K562 (cell line): ENCODE results near the gene ZNF208. TPM values are rescaled to one million over a fixed set of nuclear protein-coding genes. Genes with fewer than 3 reads are reported as not detected.

Source experiments
- ATAC-seq: fragments of 200-7000 bp; cut with Tn5 transposase; 3 replicates; pipeline ENCODE4 v1.9.1; 2020; ENCODE audit warnings: moderate library complexity
- BruUV-seq: library from RNA; stranded (reverse); fragments of 400-500 nt; replicated peaks from 2 replicates; lab custom pipeline; 2021; lab: Mats Ljungman, UMichigan
- CTCF ChIA-PET: fragments of 300-600 bp; formaldehyde crosslinking; extraction: SDS; loops from one replicate; lab custom pipeline; 2021; ENCODE audit warnings: low intra/inter-chr PET ratio; lab: Yijun Ruan, JAX
- POLR2A ChIA-PET: fragments of 300-600, 350-650 bp; sonication (Branson Sonifier 250); formaldehyde crosslinking; extraction: SDS; loops from one replicate; lab custom pipeline; 2021; ENCODE audit warnings: antibody characterized with exemption, inconsistent platforms; lab: Yijun Ruan, JAX
- DNase-seq, 4 experiments: peaks; one replicate each; pipeline versions ENCODE4 v3.0.0 to v3.0.0-alpha.2; 2011 to 2018; ENCODE audit warnings: low spot score in 3 of 4, mixed read lengths in 3 of 4; ENCODE audit errors: extremely low read depth in 1 of 4
- FAIRE-seq: peaks from 2 replicates; lab custom pipeline; 2011; peaks lifted over from hg19 to GRCh38; lab: Jason Lieb, UNC
- H2AFZ ChIP-seq: 2 replicates; pipeline ENCODE4 v1.6.0; 2011; ENCODE audit warnings: low read depth, low read length, control low read depth, inconsistent platforms
- H3K27ac ChIP-seq: fragments of 200-600 bp; 3 replicates; pipeline ENCODE4 v1.8.0; 2011; ENCODE audit warnings: low read depth, mild to moderate bottlenecking, control low read depth, inconsistent platforms, low read length, moderate library complexity, mixed read lengths; ENCODE audit errors: extremely low read depth
- H3K27me3 ChIP-seq, 2 experiments: fragments of 300-600 bp in 1 of 2; 2 replicates in 1 of 2; 3 replicates in 1 of 2; pipeline versions ENCODE4 v1.6.0 to v1.8.0; 2011; ENCODE audit warnings: inconsistent platforms in 2 of 2, low read length in 2 of 2, mild to moderate bottlenecking in 1 of 2, mixed read lengths in 1 of 2, moderate library complexity in 1 of 2; ENCODE audit not compliant: control insufficient read depth in 2 of 2, insufficient read depth in 2 of 2
- H3K36me3 ChIP-seq: fragments of 300-600 bp; 3 replicates; pipeline ENCODE4 v1.8.0; 2011; ENCODE audit warnings: mild to moderate bottlenecking, low read length, inconsistent platforms; ENCODE audit not compliant: control insufficient read depth, insufficient read depth
- H3K4me1 ChIP-seq, 2 experiments: fragments of 200-600 bp in 1 of 2; replicated peaks in 1 of 2; 2 replicates in 1 of 2; 3 replicates in 1 of 2; pipeline versions ENCODE4 v1.5.1 to v1.8.0; 2011; ENCODE audit warnings: inconsistent platforms in 2 of 2, low read length in 2 of 2, mild to moderate bottlenecking in 1 of 2, mixed read lengths in 1 of 2, moderate library complexity in 1 of 2; ENCODE audit not compliant: control insufficient read depth in 2 of 2, insufficient read depth in 2 of 2
- H3K4me2 ChIP-seq: 2 replicates; pipeline ENCODE4 v1.6.1; 2011; ENCODE audit warnings: low read length, control low read depth, inconsistent platforms, mixed read lengths; ENCODE audit not compliant: insufficient read depth
- H3K4me3 ChIP-seq: fragments of 200-600 bp; sonication (generic), shearing (Covaris generic); 2 replicates; pipeline ENCODE4 v1.5.1; 2016; ENCODE audit warnings: control low read depth, inconsistent platforms
- H3K79me2 ChIP-seq: fragments of 200-600 bp; 3 replicates; pipeline ENCODE4 v1.8.0; 2011; ENCODE audit warnings: low read length, inconsistent platforms; ENCODE audit not compliant: control insufficient read depth, insufficient read depth
- H3K9ac ChIP-seq, 2 experiments: 2 replicates each; pipeline versions ENCODE4 v1.6.0 to v1.6.1; 2011; ENCODE audit warnings: low read depth in 2 of 2, low read length in 2 of 2, control low read depth in 1 of 2, inconsistent platforms in 1 of 2, mild to moderate bottlenecking in 1 of 2, mixed read lengths in 1 of 2; ENCODE audit not compliant: insufficient read depth in 1 of 2
- H3K9me1 ChIP-seq: one replicate; pipeline ENCODE4 v1.6.0; 2011; ENCODE audit warnings: inconsistent platforms, mild to moderate bottlenecking, low read length, moderate library complexity; ENCODE audit not compliant: control insufficient read depth, insufficient read depth
- H3K9me3 ChIP-seq: replicated peaks from 2 replicates; pipeline ENCODE4 v1.5.1; 2011; ENCODE audit warnings: low read depth, low read length, inconsistent platforms; ENCODE audit not compliant: control insufficient read depth, insufficient read depth
- H4K20me1 ChIP-seq: replicated peaks from 2 replicates; pipeline ENCODE4 v1.6.1; 2011; ENCODE audit warnings: low read length, inconsistent platforms, mixed read lengths; ENCODE audit not compliant: control insufficient read depth, insufficient read depth
- CEBPB ChIP-seq: fragments of 450-650 bp; IDR thresholded peaks from 2 replicates; pipeline ENCODE4 v1.6.1; 2016; ENCODE audit warnings: missing genetic modification characterization, missing compliant biosample characterization
- CREB1 ChIP-seq, 2 experiments: sonication (generic) in 1 of 2; formaldehyde crosslinking in 1 of 2; IDR thresholded peaks; 2 replicates each; pipeline versions ENCODE4 v1.6.1 to v1.8.0; 2012 to 2022; ENCODE audit warnings: inconsistent platforms in 1 of 2, mild to moderate bottlenecking in 1 of 2, missing genetic modification reagents in 1 of 2, moderate library complexity in 1 of 2
- ELK1 ChIP-seq: sonication (generic); formaldehyde crosslinking; IDR thresholded peaks from 2 replicates; pipeline ENCODE4 v1.8.1; 2022; ENCODE audit warnings: missing genetic modification reagents
- NFRKB ChIP-seq: fragments of 450-650 bp; IDR thresholded peaks from 2 replicates; pipeline ENCODE4 v1.6.1; 2016; ENCODE audit warnings: low read depth
- NUFIP1 ChIP-seq: fragments of 450-650 bp; IDR thresholded peaks from 2 replicates; pipeline ENCODE4 v1.6.1; 2018; ENCODE audit not compliant: partially characterized antibody
- PHB2 ChIP-seq: fragments of 450-650 bp; IDR thresholded peaks from 2 replicates; pipeline ENCODE4 v1.6.1; 2017; ENCODE audit warnings: low read depth
- POLR2A ChIP-seq: fragments of 450-650 bp; conservative IDR thresholded peaks from 2 replicates; pipeline ENCODE4 v1.6.1; 2016
- POLR2AphosphoS5 ChIP-seq: IDR thresholded peaks from 2 replicates; pipeline ENCODE4 v1.6.1; 2011; ENCODE audit warnings: mild to moderate bottlenecking, low read depth, low read length, moderate library complexity; ENCODE audit not compliant: control insufficient read depth, insufficient read depth
- ZNF140 ChIP-seq: fragments of 250-450 bp; sonication (Bioruptor Pico); IDR thresholded peaks from 2 replicates; pipeline ENCODE4 v1.8.0; 2021; ENCODE audit warnings: moderate library complexity, mild to moderate bottlenecking, inconsistent platforms
- ZNF175 ChIP-seq: fragments of 200-800 bp; sonication (Bioruptor generic); IDR thresholded peaks from 2 replicates; pipeline ENCODE4 v1.6.1; 2016; ENCODE audit warnings: low read depth, mild to moderate bottlenecking, missing genetic modification characterization, missing compliant biosample characterization
- WGBS: fragments of 100-300 bp; shearing (Covaris generic); methylation state at CpG from one replicate; pipeline ENCODE4 v1.1.6; 2016; ENCODE audit warnings: low coverage, mixed read lengths; ENCODE audit not compliant: insufficient coverage; ENCODE audit errors: missing lambda C conversion rate; 5-methylcytosine and 5-hydroxymethylcytosine counted together
- in situ Hi-C: fragments of 300-500 bp; cut with MboI; formaldehyde crosslinking; loops from 4 replicates; pipeline ENCODE4 v1.15.0; 2018; ENCODE audit warnings: inconsistent platforms, mixed read lengths
- intact Hi-C: fragments of 100-400 bp; cut with micrococcal nuclease; formaldehyde crosslinking; loops from 2 replicates; pipeline ENCODE4 v1.14.2; 2022
- polyA plus RNA-seq, 8 experiments: library from polyadenylated mRNA; depleted of rRNA in 4 of 8; stranded (reverse) in 5 of 8; unstranded in 3 of 8; fragments of >200 nt; fragmentation: Nextera tagmentation in 2 of 8; fragmentation: Illumina TruSeq in 1 of 8; extraction: Ambion mirVana in 2 of 8; extraction: Trizol in 1 of 8; gene quantifications; 2 replicates each; pipeline versions ENCODE4 v1.2.1 to v1.2.3, GENCODE V29; 2011 to 2014; ENCODE audit warnings: inconsistent platforms in 1 of 8, missing spikeins in 1 of 8
- total RNA-seq, 7 experiments: library from RNA; depleted of rRNA in 6 of 7; stranded (reverse); fragments of >200 nt in 6 of 7; fragmentation: Illumina TruSeq in 2 of 7; extraction: Trizol in 2 of 7; gene quantifications; 2 replicates each; pipeline versions ENCODE4 v1.2.1 to v1.2.3, GENCODE V29; 2011 to 2021; ENCODE audit warnings: low replicate concordance in 1 of 7
- TF ChIP-seq, protein P1 (sequence below): IDR thresholded peaks from 2 replicates; pipeline ENCODE4 v1.6.1; 2011; ENCODE audit not compliant: insufficient read length; ENCODE audit errors: extremely low read depth

Gene ZNF208
- total and polyA plus RNA-seq, 9 of the 15 experiments (the other 6 are each of a cell fraction or from before 2014, with no cell fraction given) = 0.81 to 4.5 (median 3.2) TPM

DNA sequence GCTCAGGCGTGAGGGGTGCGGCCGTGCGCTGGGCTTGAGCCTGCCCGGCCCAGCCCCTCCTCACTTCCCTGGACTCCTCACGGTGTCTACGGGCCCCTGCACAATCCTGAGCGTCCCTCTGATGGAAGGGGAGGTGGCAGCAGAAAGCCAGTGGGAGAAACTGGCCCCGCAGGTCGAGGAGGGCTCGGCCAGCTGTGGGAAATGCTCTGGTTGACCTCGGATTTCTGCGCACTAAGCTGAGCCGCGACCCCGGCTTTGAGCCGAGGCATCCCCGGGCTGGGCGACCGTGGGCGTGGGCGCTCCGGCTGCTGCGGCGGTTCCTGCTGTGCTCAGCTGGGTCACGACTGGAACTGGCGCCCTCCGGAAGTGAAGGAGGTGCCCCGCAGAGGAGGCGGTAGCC, 70.1 kb downstream of the ZNF208 start:
- no peak for ATAC-seq
- ChIA-PET CTCF (no interaction called here), POLR2A (no interaction called here)
- Histone ChIP-seq H3K4me2 (no peak overlapping the region), H3K36me3 (no peaks in the 10 kb centered on the region), H3K27me3 (no peaks in the 10 kb centered on the region), H3K9me1 (no peaks in the 10 kb centered on the region), H3K4me1 (no peaks in the 10 kb centered on the region; a peak in 1 of 5 replicates), H3K9me3 (no peaks in the 10 kb centered on the region), H2AFZ (no peak overlapping the region), H4K20me1 (no peaks in the 10 kb centered on the region), H3K79me2 (no peaks in the 10 kb centered on the region), H3K27ac (no peak overlapping the region), H3K4me3 (no peak overlapping the region)
- 0% methylated on average over 10 of the region's 30 CpGs for WGBS
- in situ Hi-C loops = no loop called here
- no peak for FAIRE-seq
- no peak for DNase-seq
- intact Hi-C loops = no loop called here
- TF ChIP-seq ZNF175 (CRISPR knock-in tag) = no peak
- TF ChIP-seq NUFIP1 = no peak
- no peak for TF ChIP-seq CREB1 (IDR thresholded peaks at IDR 0.05)
- no peak for TF ChIP-seq CREB1 (CRISPR knock-in tag; IDR thresholded peaks at IDR 0.05)
- TF ChIP-seq NFRKB = no peak
- no peak for TF ChIP-seq POLR2A
- TF ChIP-seq PHB2 = no peak
- no peak for TF ChIP-seq ZNF140 (CRISPR knock-in tag)
- TF ChIP-seq POLR2AphosphoS5 = no peak
- TF ChIP-seq, all 486 proteins: peak for 0
- BruUV-seq = no TSS peak
- no peak overlapping the region for H3K9ac ChIP-seq

DNA sequence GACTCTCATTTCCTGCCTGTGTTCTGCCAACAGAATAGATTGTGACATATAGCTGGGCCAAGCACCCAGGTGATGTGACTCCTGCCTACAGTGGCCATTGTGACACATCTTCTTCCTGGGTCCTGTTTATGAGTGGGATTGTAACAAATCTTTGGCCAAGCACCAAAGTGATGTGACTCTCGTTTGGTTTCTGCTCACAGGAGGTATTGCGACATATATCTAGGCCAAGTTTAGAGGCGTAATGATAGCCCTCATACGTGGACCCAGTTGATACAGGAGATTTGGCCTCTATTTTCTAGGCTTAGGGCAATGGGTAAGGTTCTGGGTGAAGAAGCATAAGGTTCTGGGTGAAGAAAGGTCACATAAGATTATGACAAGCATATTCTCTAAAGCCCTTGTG, 76.2 kb downstream of the ZNF208 start:
- H3K36me3 ChIP-seq = no peaks in the 10 kb centered on the region
- BruUV-seq = no TSS peak
- CTCF ChIA-PET = no interaction called here
- no peak overlapping the region for H3K4me2 ChIP-seq
- WGBS = 3% methylated on average over 4 of the region's 4 CpGs
- H3K4me1 ChIP-seq = no peaks in the 10 kb centered on the region
- no peaks in the 10 kb centered on the region for H3K9me3 ChIP-seq
- no peak overlapping the region for H3K9ac ChIP-seq
- ATAC-seq = no peak
- H3K27ac ChIP-seq = no peak overlapping the region
- H3K4me3 ChIP-seq = no peak overlapping the region
- TF ChIP-seq, protein P1, sequence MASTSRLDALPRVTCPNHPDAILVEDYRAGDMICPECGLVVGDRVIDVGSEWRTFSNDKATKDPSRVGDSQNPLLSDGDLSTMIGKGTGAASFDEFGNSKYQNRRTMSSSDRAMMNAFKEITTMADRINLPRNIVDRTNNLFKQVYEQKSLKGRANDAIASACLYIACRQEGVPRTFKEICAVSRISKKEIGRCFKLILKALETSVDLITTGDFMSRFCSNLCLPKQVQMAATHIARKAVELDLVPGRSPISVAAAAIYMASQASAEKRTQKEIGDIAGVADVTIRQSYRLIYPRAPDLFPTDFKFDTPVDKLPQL = no peak
- no peak for TF ChIP-seq ELK1
- TF ChIP-seq CEBPB (tag) = 0 out of 2 replicates have a peak, but pooled peaks have one; percentile 23
- TF ChIP-seq, all 486 proteins: peak for 1
- no peaks in the 10 kb centered on the region for H3K27me3 ChIP-seq
- no peaks in the 10 kb centered on the region for H4K20me1 ChIP-seq
- H3K79me2 ChIP-seq = no peaks in the 10 kb centered on the region
- POLR2A ChIA-PET = no interaction called here
- DNase-seq (no peak), FAIRE-seq (no peak)
- no peak overlapping the region for H2AFZ ChIP-seq
- no peaks in the 10 kb centered on the region for H3K9me1 ChIP-seq
- in situ Hi-C loops = loop anchor here (5.0 kb wide), 1 partner anchor 998 kb away; no protein-coding TSS in a partner anchor
- intact Hi-C loops = no loop called here
